ENCODE data around the gene DNAJC5.
"Not testable (repeated sequence)": the region's sequence is repeated elsewhere in the genome, so short reads cannot be mapped to it uniquely, and the experiment has no call there.

The DNAJC5 gene

GRCh38 chr20:63861365-63861934 lies 33.5 kb upstream of the DNAJC5 start, which contains the start of gene ABHD16B:
TSS of gene ABHD16B (plus strand) at chr20:63861498. CDS start at chr20:63861541, 43 bp downstream.
- DNase-seq (ENCODE audit: low read depth in 2 of 2) = no peak

- no peak for DNase-seq (ENCODE audit: low read depth in 2 of 2)
These were observed 32.7 kb upstream of the DNAJC5 start for GRCh38 chr20:63861981-63862901.

- DNase-seq (ENCODE audit: low read depth in 2 of 2) = no peak
These were observed 31.7 kb upstream of the DNAJC5 start for GRCh38 chr20:63863021-63863797.

- DNase-seq (ENCODE audit: low read depth in 2 of 2) = peak; percentile 61 to 65
These were observed 31.0 kb upstream of the DNAJC5 start for GRCh38 chr20:63863798-63864544.

GRCh38 chr20:63864545-63864977 lies 30.4 kb upstream of the DNAJC5 start:
- DNase-seq (ENCODE audit: low read depth in 2 of 2) = no peak

GRCh38 chr20:63864978-63865640 lies 29.8 kb upstream of the DNAJC5 start, which contains the start of gene TPD52L2:
TSS of gene TPD52L2 (plus strand) at chr20:63865270. CDS start at chr20:63865366, 96 bp downstream.
- peak; percentile 93 to 96 for DNase-seq (ENCODE audit: low read depth in 2 of 2)

- not testable (repeated sequence) for DNase-seq (ENCODE audit: low read depth in 2 of 2)
These were observed 27.9 kb upstream of the DNAJC5 start for GRCh38 chr20:63867042-63867441.

GRCh38 chr20:63868264-63868663 lies 26.7 kb upstream of the DNAJC5 start:
- DNase-seq (ENCODE audit: low read depth in 2 of 2) = no peak

GRCh38 chr20:63873477-63873971 lies 21.4 kb upstream of the DNAJC5 start:
- DNase-seq (ENCODE audit: low read depth in 2 of 2) = no peak

- DNase-seq (ENCODE audit: low read depth in 2 of 2) = not testable (repeated sequence)
These were observed 20.7 kb upstream of the DNAJC5 start for GRCh38 chr20:63874241-63874640.

GRCh38 chr20:63876489-63877036 lies 18.4 kb upstream of the DNAJC5 start:
- DNase-seq (ENCODE audit: low read depth in 2 of 2) = no peak

GRCh38 chr20:63877755-63878470 lies 17.0 kb upstream of the DNAJC5 start:
- no peak for DNase-seq (ENCODE audit: low read depth in 2 of 2)

- DNase-seq (ENCODE audit: low read depth in 2 of 2) = no peak
These were observed 15.8 kb upstream of the DNAJC5 start for GRCh38 chr20:63878899-63879663.

GRCh38 chr20:63880901-63881300 lies 14.0 kb upstream of the DNAJC5 start:
- DNase-seq (ENCODE audit: low read depth in 2 of 2) = not testable (repeated sequence)

GRCh38 chr20:63881451-63882226 lies 13.3 kb upstream of the DNAJC5 start:
- no peak for DNase-seq (ENCODE audit: low read depth in 2 of 2)

GRCh38 chr20:63882257-63883200 lies 12.4 kb upstream of the DNAJC5 start:
- DNase-seq (ENCODE audit: low read depth in 2 of 2) = no peak

- no peak for DNase-seq (ENCODE audit: low read depth in 2 of 2)
These were observed 11.7 kb upstream of the DNAJC5 start for GRCh38 chr20:63883201-63883593.
